ENCODE results near the gene ELOB. TPM values are rescaled to one million over a fixed set of nuclear protein-coding genes. Genes with fewer than 3 reads are reported as not detected.
A peak's percentile ranks its signal among the peaks of the same experiment; 100 is the strongest.

The ELOB gene
- total RNA-seq, 1 experiment from 2014 or later = 319 TPM

GRCh38 chr16:2752850-2753732 is 24.0 kb downstream of the ELOB start:
- peak overlapping the region; percentile 90 to 94 for H3K4me3 Mint-ChIP-seq
- Histone ChIP-seq H2BK20ac (ENCODE audit: low read depth, low read length, poor library complexity, severe bottlenecking) (no peak overlapping the region), H3K4me2 (ENCODE audit: insufficient read depth, insufficient read length, low read length) (peak overlapping the region; percentile 71), H3T11ph (ENCODE audit: low read length) (no peak overlapping the region), H3K79me1 (ENCODE audit: insufficient read depth, low read depth, low read length, poor library complexity, severe bottlenecking) (peaks cover 9% of the 10 kb centered on the region), H3K4me1 (ENCODE audit: insufficient read depth, low read length) (peaks cover 3% of the 10 kb centered on the region; the same call in 1 of the 2 replicates), H3K14ac (ENCODE audit: insufficient read depth, low read length) (peak overlapping the region; percentile 99), H4K8ac (replicated peaks; ENCODE audit: insufficient read length, low read depth, low read length) (no peak overlapping the region), H3K27ac (ENCODE audit: insufficient read length, low read depth, low read length) (peak overlapping the region; percentile 93), H2BK12ac (ENCODE audit: insufficient read length, low read depth, low read length) (no peak overlapping the region), H4K5ac (ENCODE audit: insufficient read length, low read depth, low read length) (no peak overlapping the region), H3K18ac (ENCODE audit: insufficient read length, low read depth, low read length) (peak overlapping the region; percentile 86), H3K23me2 (ENCODE audit: insufficient read length, low read depth, low read length, poor library complexity, severe bottlenecking) (peaks cover 8% of the 10 kb centered on the region), H2BK5ac (ENCODE audit: insufficient read length, low read length) (no peak overlapping the region), H3K23ac (ENCODE audit: insufficient read length, low read depth, low read length) (no peak overlapping the region), H3K56ac (ENCODE audit: insufficient read length, low read depth, low read length) (no peak overlapping the region), H4K20me1 (ENCODE audit: control insufficient read depth, insufficient read depth, insufficient read length) (no peaks in the 10 kb centered on the region), H4K91ac (ENCODE audit: insufficient read length, low read depth, low read length) (no peak overlapping the region), H3K79me2 (ENCODE audit: insufficient read depth, low read length) (peaks cover 44% of the 10 kb centered on the region), H2AK5ac (ENCODE audit: insufficient read length, low read length) (no peak overlapping the region), H2BK120ac (ENCODE audit: low read depth, low read length, poor library complexity, severe bottlenecking) (no peak overlapping the region), H2AFZ (ENCODE audit: low read length) (no peak overlapping the region), H3K9ac (ENCODE audit: extremely low read depth, insufficient read length, low read length) (peak overlapping the region; percentile 84), H3K27me3 (ENCODE audit: insufficient read depth, low read length) (no peaks in the 10 kb centered on the region), H3K4ac (ENCODE audit: low read depth, low read length) (peak overlapping the region; percentile 42; the same call in 1 of the 2 replicates), H3K9me3 (ENCODE audit: control insufficient read depth, low read depth, low read length) (no peaks in the 10 kb centered on the region), H2BK15ac (ENCODE audit: low read depth, low read length) (no peak overlapping the region)
- peak overlapping the region; percentile 88 to 99 (median 91) for H3K27ac Mint-ChIP-seq
- H3K27me3 Mint-ChIP-seq (ENCODE audit: low read depth) = peaks cover 2% of the 10 kb centered on the region; the same call in 1 of the 2 replicates
- H3K4me1 Mint-ChIP-seq = peaks cover 38 to 43% of the 10 kb centered on the region in 2 experiments
- no peak for DNase-seq
- no peak for TF ChIP-seq CTCF (conservative IDR thresholded peaks at IDR 0.05)
- peaks cover 0 to 3% of the 10 kb centered on the region in 2 experiments; a peak in 2 of 5 replicates for H3K9me3 Mint-ChIP-seq
- peaks cover 52 to 60% (median 60%) of the 10 kb centered on the region in 3 experiments for H3K36me3 Mint-ChIP-seq (ENCODE audit: insufficient read depth in 1 of 3, low read depth in 3 of 3)
- no CpG with 5 or more reads among the region's 82 CpGs for WGBS (ENCODE audit: extremely low coverage, insufficient read length, low lambda C conversion rate)
